ENCODE measurements around the gene SLC12A2.

DNA sequence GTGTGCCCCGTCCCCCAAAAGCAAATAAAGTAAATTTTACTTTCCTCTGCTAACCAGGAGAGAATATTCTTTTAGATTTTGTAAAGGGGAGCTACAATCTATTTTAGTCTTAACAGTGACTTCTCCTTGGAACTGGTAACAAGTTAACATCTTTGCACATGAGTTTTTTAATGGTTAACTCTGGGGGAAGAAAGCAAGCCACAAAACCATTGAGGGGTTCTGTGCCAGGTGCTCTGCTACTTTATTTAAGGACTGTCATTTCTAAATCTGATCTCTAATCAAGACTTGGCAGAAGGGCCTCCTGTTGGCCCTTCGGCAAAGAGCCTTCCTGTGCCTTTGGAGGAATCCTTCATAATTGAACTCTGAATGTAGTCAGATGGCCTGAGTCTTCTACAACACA, 153.4 kb downstream of the SLC12A2 start:
- TF ChIP-seq POLR2AphosphoS5 (IDR thresholded peaks at IDR 0.05; ENCODE audit: low read depth, low read length) (no peak), TAF1 (IDR thresholded peaks at IDR 0.05; ENCODE audit: borderline replicate concordance, low read depth, low read length) (no peak)
